Psoas muscle (tissue), 8 donors: ENCODE results near the gene MAEL. TPM values are rescaled to one million over a fixed set of nuclear protein-coding genes. Genes with fewer than 3 reads are reported as not detected.

Source experiments
- ATAC-seq, 4 donors: fragments of 200-7000 bp; cut with Tn5 transposase; one replicate each; pipeline ENCODE4 v1.9.1; 2020; ENCODE audit warnings: moderate library complexity in 3 of 4, mild to moderate bottlenecking in 2 of 4
- DNase-seq, 2 donors: peaks; one replicate each; pipeline ENCODE4 v3.0.0-alpha.2; 2020
- H3K27ac ChIP-seq: fragments of 200-600 bp; one replicate; pipeline ENCODE4 v1.8.0; 2022
- H3K27me3 ChIP-seq, 3 donors: fragments of 200-600 bp in 1 of 3; one replicate each; pipeline versions ENCODE4 v1.6.1 to v1.8.0; 2013 to 2022; ENCODE audit warnings: low read length in 2 of 3, mild to moderate bottlenecking in 2 of 3, moderate library complexity in 1 of 3; ENCODE audit not compliant: insufficient read depth in 3 of 3
- H3K36me3 ChIP-seq, 2 donors: fragments of 200-600 bp in 1 of 2; one replicate each; pipeline versions ENCODE4 v1.6.1 to v1.8.0; 2013 to 2022; ENCODE audit warnings: low read depth in 1 of 2, mild to moderate bottlenecking in 1 of 2, moderate library complexity in 1 of 2; ENCODE audit not compliant: insufficient read depth in 1 of 2
- H3K4me1 ChIP-seq: fragments of 200-600 bp; one replicate; pipeline ENCODE4 v1.8.0; 2022
- H3K4me3 ChIP-seq: fragments of 200-600 bp; one replicate; pipeline ENCODE4 v1.8.0; 2022; ENCODE audit warnings: mild to moderate bottlenecking
- H3K9me3 ChIP-seq: fragments of 200-600 bp; one replicate; pipeline ENCODE4 v1.8.0; 2022
- WGBS, 3 donors: extraction: QIAGEN DNeasy Blood & Tissue Kit; methylation state at CpG; one replicate each; pipeline versions ENCODE4 v1.1.6 to v1.1.7; 2013; 5-methylcytosine and 5-hydroxymethylcytosine counted together
- intact Hi-C, 2 donors: fragments of 100-400 bp; cut with DNase I; formaldehyde crosslinking; loops; one replicate each; pipeline versions ENCODE4 v1.11.0 to v1.14.2; 2022
- polyA plus RNA-seq, 3 donors: library from polyadenylated mRNA; stranded (reverse); fragments of 200-250 nt; gene quantifications; one replicate each; pipeline ENCODE4 v1.2.3, GENCODE V29; 2013
- total RNA-seq, 4 donors: library from RNA; stranded (reverse); fragmentation: NEBNext Ultra II Directional in 2 of 4; extraction: Animal tissue kit (Norgen Biotek cat#: 25700) in 2 of 4; gene quantifications; one replicate each; pipeline versions ENCODE4 v1.2.1 to v1.2.4, GENCODE V29; 2021 to 2023
- TF ChIP-seq, protein P1 (sequence below): fragments of 200-600 bp; IDR thresholded peaks from one replicate; pipeline ENCODE4 v1.8.0; 2022; ENCODE audit warnings: antibody characterized with exemption
- donor health status: healthy with polysubstance abuse.
- donor health status: DM: no; HTN: no; CAD: no; lungs with moderate emphysema.
- donor health status: Bipolar disorder and iron deficiency.
- donor health status: healthy.
- donor health status: DM: yes; HTN: yes; CAD: no.
- donor health status: DM: no; HTN: no; CAD: no.
- donor health status: DM: no; HTN: no; CAD: no.
- donor health status: DM: yes; HTN: yes; CAD: no.

Gene MAEL
- total and polyA plus RNA-seq, 7 donors, result 0.04 TPM; not detected in 6

DNA sequence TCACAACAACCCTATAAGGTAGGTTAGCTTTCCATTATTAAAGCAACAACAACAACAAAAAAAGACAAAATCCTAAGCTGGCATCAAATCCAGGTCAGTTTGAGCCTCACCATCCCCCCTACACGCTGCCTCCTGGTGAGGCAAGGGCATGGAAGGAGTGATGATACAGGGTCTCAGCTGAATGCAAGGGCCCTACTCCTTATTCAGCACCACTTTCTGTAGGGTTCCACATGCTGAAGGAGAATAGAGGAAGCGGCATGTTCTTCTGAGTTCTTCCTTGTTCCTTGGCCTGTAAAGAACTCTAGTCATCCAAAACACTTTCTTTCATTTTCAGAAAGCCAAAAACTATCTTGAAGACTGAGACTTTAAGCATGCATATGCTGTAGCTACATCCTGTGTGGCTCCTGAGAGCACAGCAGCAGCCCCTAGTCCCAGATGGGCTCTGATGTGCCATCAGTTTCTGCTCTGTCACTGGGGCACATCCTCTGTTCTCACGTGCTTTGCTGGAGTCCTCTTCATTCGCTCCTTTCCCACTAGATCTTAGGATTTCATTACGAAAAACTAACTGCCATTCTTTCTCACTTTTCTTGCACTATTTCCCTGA, 19.9 kb upstream of the MAEL start:
- no peak for DNase-seq
- 89 to 91% (median 90%) methylated on average over 5 of the region's 5 CpGs for WGBS, 3 donors
- Histone ChIP-seq H3K9me3 (no peaks in the 10 kb centered on the region), H3K4me3 (no peak overlapping the region), H3K36me3 (no peaks in the 10 kb centered on the region), H3K27ac (no peak overlapping the region), H3K27me3 (peaks cover 0 to 43% (median 3%) of the 10 kb centered on the region in 3 donors), H3K4me1 (no peaks in the 10 kb centered on the region)
- intact Hi-C loops, result no loop called here
- ATAC-seq, result no peak
- TF ChIP-seq, protein P1, sequence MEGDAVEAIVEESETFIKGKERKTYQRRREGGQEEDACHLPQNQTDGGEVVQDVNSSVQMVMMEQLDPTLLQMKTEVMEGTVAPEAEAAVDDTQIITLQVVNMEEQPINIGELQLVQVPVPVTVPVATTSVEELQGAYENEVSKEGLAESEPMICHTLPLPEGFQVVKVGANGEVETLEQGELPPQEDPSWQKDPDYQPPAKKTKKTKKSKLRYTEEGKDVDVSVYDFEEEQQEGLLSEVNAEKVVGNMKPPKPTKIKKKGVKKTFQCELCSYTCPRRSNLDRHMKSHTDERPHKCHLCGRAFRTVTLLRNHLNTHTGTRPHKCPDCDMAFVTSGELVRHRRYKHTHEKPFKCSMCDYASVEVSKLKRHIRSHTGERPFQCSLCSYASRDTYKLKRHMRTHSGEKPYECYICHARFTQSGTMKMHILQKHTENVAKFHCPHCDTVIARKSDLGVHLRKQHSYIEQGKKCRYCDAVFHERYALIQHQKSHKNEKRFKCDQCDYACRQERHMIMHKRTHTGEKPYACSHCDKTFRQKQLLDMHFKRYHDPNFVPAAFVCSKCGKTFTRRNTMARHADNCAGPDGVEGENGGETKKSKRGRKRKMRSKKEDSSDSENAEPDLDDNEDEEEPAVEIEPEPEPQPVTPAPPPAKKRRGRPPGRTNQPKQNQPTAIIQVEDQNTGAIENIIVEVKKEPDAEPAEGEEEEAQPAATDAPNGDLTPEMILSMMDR, result no peak

DNA sequence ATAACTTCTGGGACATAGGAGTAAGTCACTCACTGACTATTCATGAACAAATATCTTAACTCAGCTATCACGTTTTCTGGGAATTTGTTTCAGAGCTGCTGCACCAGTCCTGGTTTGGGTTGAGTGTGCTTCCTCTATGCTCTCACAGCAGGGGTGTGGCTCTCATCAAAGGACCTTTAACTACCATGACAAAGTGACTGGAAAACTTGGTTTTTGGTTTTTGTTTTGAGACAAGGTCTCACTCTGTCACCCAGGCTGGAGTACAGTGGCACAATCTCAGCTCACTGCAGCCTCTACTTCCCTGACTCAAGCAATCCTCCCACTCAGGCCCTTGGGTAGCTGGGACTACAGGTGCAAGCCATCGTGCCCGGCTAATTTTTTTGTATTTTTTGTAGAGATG, 17.8 kb upstream of the MAEL start:
- TF ChIP-seq, protein P1, result no peak
- H3K27ac ChIP-seq, result no peak overlapping the region
- no peak for DNase-seq
- no peak for ATAC-seq
- intact Hi-C loops, result no loop called here
- H3K36me3 ChIP-seq, result no peaks in the 10 kb centered on the region
- H3K4me3 ChIP-seq, result no peak overlapping the region
- 82 to 89% (median 84%) methylated on average over 3 of the region's 3 CpGs for WGBS, 3 donors
- H3K4me1 ChIP-seq, result no peaks in the 10 kb centered on the region
- no peaks in the 10 kb centered on the region for H3K9me3 ChIP-seq
- H3K27me3 ChIP-seq, result peaks cover 0 to 44% (median 3%) of the 10 kb centered on the region in 3 donors

DNA sequence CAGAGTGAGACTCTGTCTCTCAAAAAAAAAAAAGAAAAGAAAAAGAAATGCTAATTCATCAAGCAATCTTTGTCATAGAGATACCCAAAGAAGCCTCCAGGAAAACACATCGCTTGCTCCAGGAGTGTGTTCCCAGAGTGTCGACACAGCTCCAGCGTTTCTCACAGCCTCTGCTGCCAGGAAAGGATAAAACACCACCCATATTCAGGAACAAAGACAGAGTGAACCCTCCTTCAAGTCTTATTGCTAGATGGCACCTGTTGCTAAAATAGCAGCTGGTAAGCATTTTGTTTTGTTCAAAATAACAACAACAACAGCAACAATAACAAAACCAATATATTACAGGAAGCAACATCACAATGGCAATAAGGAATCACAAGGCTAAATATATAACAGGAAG, 16.9 kb upstream of the MAEL start:
- TF ChIP-seq, protein P1, result no peak
- 25 to 28% (median 28%) methylated on average over 3 of the region's 3 CpGs for WGBS, 3 donors
- intact Hi-C loops, result no loop called here
- no peak overlapping the region for H3K4me3 ChIP-seq
- H3K27me3 ChIP-seq, result peaks cover 0 to 44% (median 3%) of the 10 kb centered on the region in 3 donors
- H3K4me1 ChIP-seq, result no peaks in the 10 kb centered on the region
- no peaks in the 10 kb centered on the region for H3K9me3 ChIP-seq
- H3K27ac ChIP-seq, result no peak overlapping the region
- H3K36me3 ChIP-seq, result no peaks in the 10 kb centered on the region
- ATAC-seq, result no peak
- no peak for DNase-seq

DNA sequence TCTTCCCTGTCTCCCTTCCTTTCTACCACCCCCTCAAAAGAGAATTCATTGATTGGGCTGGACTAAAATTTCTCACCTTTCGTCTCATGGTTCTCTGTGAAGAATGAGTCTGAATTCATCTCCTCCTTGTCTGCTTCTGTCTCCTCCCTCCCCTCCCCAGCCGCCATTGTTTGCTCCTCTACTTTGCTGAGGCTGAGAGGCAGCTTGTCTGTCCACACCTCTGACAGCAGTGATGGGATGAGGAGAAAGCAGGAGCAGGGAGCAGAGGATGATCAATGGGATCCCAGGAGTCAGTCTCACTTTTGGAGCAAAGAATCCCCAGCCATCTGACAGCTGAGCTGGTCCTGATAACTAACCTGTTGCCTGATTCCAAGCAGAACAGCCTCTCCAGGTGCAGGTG, 16.3 kb upstream of the MAEL start:
- Histone ChIP-seq H3K4me1 (no peaks in the 10 kb centered on the region), H3K27ac (no peak overlapping the region), H3K9me3 (no peaks in the 10 kb centered on the region), H3K4me3 (no peak overlapping the region), H3K27me3 (peaks cover 0 to 41% (median 3%) of the 10 kb centered on the region in 3 donors), H3K36me3 (no peaks in the 10 kb centered on the region)
- TF ChIP-seq, protein P1, result no peak
- 53 to 70% (median 57%) methylated on average over 2 of the region's 2 CpGs for WGBS, 3 donors
- no peak for ATAC-seq
- DNase-seq, result no peak
- intact Hi-C loops, result no loop called here
